ENCODE results near the gene PMVK.

DNA sequence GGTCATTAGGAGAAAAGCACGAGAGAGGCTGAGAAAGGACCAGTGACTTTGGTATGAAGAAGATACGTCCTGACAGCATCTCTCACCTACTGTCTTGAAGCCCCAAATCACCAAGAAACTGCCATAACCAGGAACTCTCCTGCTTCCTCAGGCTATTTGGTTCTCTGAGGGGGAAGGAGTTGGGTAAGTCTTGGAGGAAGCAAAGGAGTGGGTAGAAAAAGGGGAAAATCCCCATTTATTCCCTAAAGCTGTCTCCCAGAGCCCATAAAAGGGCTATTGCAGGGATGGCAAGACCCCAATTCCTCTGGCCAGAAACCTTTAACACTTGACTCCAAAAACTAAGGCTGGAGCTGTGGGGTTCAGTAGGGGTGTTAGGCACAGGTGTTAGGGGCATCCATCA, 21.5 kb upstream of the PMVK start:
- TF ChIP-seq RAD21 (IDR thresholded peaks at IDR 0.05 in 1 of 2, conservative IDR thresholded peaks at IDR 0.05 in 1 of 2; ENCODE audit: low read depth in 2 of 2, low read length in 2 of 2): no peak
- TF ChIP-seq EGR1 (IDR thresholded peaks at IDR 0.05; ENCODE audit: borderline replicate concordance, low read depth, low read length): no peak
- TF ChIP-seq, protein P1, sequence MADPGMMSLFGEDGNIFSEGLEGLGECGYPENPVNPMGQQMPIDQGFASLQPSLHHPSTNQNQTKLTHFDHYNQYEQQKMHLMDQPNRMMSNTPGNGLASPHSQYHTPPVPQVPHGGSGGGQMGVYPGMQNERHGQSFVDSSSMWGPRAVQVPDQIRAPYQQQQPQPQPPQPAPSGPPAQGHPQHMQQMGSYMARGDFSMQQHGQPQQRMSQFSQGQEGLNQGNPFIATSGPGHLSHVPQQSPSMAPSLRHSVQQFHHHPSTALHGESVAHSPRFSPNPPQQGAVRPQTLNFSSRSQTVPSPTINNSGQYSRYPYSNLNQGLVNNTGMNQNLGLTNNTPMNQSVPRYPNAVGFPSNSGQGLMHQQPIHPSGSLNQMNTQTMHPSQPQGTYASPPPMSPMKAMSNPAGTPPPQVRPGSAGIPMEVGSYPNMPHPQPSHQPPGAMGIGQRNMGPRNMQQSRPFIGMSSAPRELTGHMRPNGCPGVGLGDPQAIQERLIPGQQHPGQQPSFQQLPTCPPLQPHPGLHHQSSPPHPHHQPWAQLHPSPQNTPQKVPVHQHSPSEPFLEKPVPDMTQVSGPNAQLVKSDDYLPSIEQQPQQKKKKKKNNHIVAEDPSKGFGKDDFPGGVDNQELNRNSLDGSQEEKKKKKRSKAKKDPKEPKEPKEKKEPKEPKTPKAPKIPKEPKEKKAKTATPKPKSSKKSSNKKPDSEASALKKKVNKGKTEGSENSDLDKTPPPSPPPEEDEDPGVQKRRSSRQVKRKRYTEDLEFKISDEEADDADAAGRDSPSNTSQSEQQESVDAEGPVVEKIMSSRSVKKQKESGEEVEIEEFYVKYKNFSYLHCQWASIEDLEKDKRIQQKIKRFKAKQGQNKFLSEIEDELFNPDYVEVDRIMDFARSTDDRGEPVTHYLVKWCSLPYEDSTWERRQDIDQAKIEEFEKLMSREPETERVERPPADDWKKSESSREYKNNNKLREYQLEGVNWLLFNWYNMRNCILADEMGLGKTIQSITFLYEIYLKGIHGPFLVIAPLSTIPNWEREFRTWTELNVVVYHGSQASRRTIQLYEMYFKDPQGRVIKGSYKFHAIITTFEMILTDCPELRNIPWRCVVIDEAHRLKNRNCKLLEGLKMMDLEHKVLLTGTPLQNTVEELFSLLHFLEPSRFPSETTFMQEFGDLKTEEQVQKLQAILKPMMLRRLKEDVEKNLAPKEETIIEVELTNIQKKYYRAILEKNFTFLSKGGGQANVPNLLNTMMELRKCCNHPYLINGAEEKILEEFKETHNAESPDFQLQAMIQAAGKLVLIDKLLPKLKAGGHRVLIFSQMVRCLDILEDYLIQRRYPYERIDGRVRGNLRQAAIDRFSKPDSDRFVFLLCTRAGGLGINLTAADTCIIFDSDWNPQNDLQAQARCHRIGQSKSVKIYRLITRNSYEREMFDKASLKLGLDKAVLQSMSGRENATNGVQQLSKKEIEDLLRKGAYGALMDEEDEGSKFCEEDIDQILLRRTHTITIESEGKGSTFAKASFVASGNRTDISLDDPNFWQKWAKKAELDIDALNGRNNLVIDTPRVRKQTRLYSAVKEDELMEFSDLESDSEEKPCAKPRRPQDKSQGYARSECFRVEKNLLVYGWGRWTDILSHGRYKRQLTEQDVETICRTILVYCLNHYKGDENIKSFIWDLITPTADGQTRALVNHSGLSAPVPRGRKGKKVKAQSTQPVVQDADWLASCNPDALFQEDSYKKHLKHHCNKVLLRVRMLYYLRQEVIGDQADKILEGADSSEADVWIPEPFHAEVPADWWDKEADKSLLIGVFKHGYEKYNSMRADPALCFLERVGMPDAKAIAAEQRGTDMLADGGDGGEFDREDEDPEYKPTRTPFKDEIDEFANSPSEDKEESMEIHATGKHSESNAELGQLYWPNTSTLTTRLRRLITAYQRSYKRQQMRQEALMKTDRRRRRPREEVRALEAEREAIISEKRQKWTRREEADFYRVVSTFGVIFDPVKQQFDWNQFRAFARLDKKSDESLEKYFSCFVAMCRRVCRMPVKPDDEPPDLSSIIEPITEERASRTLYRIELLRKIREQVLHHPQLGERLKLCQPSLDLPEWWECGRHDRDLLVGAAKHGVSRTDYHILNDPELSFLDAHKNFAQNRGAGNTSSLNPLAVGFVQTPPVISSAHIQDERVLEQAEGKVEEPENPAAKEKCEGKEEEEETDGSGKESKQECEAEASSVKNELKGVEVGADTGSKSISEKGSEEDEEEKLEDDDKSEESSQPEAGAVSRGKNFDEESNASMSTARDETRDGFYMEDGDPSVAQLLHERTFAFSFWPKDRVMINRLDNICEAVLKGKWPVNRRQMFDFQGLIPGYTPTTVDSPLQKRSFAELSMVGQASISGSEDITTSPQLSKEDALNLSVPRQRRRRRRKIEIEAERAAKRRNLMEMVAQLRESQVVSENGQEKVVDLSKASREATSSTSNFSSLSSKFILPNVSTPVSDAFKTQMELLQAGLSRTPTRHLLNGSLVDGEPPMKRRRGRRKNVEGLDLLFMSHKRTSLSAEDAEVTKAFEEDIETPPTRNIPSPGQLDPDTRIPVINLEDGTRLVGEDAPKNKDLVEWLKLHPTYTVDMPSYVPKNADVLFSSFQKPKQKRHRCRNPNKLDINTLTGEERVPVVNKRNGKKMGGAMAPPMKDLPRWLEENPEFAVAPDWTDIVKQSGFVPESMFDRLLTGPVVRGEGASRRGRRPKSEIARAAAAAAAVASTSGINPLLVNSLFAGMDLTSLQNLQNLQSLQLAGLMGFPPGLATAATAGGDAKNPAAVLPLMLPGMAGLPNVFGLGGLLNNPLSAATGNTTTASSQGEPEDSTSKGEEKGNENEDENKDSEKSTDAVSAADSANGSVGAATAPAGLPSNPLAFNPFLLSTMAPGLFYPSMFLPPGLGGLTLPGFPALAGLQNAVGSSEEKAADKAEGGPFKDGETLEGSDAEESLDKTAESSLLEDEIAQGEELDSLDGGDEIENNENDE (IDR thresholded peaks at IDR 0.05; ENCODE audit: insufficient replicate concordance, low read length): no peak
- TF ChIP-seq EZH2 (IDR thresholded peaks at IDR 0.05; ENCODE audit: low read depth, low read length, severe bottlenecking): no peak

Measured in H1 (cell line).